GM19328 (cell line): Measurements from ENCODE around the gene ABCC6.
"Not testable (repeated sequence)": the region's sequence is repeated elsewhere in the genome, so short reads cannot be mapped to it uniquely, and the experiment has no call there.

ENCODE experiments used
- ATAC-seq: cut with Tn5 transposase; IDR thresholded peaks from one replicate; pipeline ENCODE4 v1.9.1; 2021; ENCODE audit warnings: mild to moderate bottlenecking, moderate library complexity; ENCODE audit not compliant: unreplicated experiment

Gene ABCC6

DNA sequence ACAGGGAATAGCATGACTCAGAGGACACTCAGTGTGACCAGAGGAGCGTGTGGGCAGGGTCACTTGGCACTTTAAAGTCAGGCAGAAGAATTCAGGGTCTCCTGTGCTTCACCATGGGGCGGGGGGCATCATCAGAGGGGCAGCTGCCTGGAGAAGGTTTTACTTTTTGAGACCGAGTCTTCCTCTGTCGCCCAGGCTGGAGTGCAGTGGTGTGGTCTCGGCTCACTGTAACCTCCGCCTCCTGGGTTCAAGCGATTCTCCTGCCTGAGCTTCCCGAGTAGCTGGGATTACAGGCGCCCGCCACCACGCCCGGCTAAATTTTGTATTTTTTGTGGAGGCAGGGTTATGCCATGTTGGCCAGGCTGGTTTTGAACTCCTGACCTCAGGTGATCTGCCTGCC lies 32.3 kb downstream of the ABCC6 start:
- ATAC-seq, result not testable (repeated sequence)

DNA sequence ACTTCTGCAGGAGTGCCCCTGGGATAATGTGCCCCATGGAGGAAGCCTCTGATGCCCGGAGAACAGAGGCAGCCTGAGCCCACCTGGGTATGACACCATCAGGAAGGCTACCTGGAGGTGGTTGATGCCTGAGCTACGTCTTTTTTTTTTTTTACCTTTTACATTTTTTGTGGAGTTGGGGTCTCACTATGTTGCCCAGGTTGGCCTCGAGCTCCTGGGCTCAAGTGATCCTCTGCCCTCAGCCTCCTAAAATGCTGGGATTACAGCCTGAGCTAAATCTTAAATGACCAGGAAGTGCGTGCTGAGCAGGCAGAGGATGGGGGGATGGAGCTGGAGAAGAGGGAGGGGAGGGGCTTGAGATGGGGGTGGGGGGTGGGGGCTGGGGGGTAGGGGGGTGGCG lies 32.7 kb downstream of the ABCC6 start:
- no peak for ATAC-seq

- ATAC-seq, result no peak
Observed at GRCh38 chr16:16189842-16190241, 33.5 kb downstream of the ABCC6 start.

DNA sequence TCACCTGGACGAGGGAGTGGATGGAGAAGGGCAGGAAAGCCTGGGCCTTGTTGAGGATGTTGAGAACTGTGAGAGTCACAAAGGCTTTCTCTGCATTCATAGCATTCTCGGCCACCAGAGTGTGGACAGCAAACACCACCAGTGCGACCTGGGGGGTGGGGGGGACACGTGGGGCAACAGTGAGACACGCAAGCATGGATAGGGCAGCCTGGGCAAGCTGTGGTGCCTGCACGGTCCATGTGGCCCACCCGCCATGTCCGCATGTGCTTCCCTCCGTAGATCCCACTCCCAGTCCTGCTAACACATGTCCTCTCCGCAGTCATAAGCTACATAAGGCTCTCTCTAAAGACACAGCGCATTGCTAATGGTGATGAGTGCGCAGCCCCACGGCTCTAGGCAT lies 34.5 kb downstream of the ABCC6 start:
- no peak for ATAC-seq

DNA sequence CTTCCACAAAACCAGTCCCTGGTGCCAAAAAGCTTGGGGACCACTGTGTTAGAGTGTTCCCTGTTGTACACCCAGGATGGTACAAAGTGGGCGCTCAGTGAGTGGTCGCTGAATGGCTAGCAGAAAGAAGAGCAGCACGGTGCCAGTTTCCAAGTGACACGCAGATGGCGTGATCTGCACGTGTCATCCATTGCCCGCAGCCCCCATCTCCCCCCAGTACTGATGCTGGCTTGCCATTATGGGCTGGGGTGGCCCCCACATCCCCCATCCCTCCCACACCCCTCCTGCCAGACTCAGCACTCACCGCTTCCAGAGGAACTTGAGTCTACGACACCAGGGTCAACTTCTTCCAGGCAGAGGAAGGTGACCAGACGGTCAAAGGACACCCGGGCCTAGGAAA lies 36.5 kb downstream of the ABCC6 start:
- ATAC-seq, result no peak

GRCh38 chr16:16185095-16185494 lies 38.2 kb downstream of the ABCC6 start:
- ATAC-seq, result no peak

DNA sequence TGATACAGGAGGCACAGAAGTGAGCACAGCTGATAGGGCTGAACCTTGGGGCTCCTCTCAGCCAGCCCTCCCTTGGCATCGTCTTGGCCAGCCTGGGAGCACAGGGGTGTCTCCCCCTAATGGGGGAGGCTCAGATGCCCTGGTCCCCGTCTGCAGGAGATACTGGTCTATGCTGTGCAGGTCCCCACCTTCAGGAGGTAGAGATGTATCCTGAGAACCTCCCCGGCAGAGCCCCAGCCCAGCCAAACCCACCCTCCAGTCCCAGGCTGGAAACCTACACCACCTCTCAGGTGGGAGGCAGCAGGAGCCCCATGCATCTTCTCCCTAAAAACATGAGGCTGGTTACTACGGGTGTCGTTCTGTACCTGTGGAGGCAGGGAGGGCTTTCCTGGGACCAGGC lies 38.7 kb downstream of the ABCC6 start:
- ATAC-seq, result no peak

DNA sequence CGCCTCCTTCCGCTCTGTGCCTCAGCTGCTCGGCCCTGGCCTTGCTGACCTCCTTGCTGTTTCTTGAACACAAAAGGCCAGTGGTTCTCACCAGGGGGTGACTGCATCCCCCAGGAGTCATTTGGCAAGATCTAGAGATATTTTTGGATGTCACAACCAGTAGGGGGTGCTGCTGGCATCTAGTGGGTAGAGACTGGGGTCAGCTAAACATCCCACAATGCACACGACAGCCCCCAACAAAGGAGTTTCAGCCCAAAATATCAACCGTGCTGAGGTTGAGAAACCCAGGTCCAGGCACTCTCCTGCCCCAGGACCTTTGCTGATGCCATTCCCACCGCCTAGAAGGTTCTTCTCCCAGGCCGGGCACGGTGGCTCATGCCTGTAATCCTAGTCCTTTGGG lies 39.7 kb downstream of the ABCC6 start:
- no peak for ATAC-seq

- ATAC-seq, result no peak
Observed at GRCh38 chr16:16182918-16183317, 40.4 kb downstream of the ABCC6 start.

- not testable (repeated sequence) for ATAC-seq
Observed at GRCh38 chr16:16181748-16182147, 41.5 kb downstream of the ABCC6 start.

- ATAC-seq, result no peak
Observed at GRCh38 chr16:16178455-16179162, 44.7 kb downstream of the ABCC6 start.

- ATAC-seq, result no peak
Observed at GRCh38 chr16:16176328-16176727, 47.0 kb downstream of the ABCC6 start.

DNA sequence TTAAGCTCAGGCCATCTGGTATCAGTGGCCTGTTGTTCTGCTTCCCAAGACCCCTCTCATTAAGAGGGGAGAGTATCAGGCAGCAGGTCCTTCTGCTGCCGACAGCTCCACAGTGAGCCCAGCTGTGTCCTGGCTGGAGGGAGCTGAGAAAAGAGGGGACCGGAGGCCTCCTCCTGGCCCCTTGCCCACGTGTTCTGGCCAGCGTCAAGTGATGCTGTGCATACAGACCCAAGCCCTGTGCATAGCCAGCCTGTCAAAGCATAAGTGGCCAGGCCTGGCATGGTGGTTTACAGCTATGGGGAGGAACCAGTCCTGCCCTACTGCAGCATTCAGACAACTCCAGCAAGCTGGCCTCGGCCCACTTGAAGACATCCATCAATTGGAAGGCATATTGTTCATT lies 48.0 kb downstream of the ABCC6 start:
- no peak for ATAC-seq

DNA sequence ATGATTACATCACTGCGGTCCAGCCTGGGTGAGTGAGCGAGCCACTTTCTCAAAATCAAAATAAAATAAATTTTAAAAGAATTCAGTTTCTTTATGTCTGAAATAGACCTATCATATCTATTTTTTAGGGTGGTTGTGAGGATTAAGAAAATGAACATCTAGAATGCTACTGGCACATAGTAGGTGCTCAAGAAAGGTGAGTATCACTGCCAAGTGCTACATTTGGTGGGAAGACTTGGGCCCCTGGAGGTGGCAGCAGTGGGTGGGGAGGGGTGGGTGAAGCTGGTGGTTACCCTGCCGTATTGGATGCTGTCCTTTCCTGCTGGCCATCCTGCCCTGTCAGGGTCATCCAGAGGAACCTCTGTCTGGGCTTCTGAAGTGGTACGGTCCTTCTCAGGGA lies 50.3 kb downstream of the ABCC6 start:
- no peak for ATAC-seq

- no peak for ATAC-seq
Observed at GRCh38 chr16:16171332-16171919, 51.9 kb downstream of the ABCC6 start.

- no peak for ATAC-seq
Observed at GRCh38 chr16:16169615-16170014, 53.7 kb downstream of the ABCC6 start.

DNA sequence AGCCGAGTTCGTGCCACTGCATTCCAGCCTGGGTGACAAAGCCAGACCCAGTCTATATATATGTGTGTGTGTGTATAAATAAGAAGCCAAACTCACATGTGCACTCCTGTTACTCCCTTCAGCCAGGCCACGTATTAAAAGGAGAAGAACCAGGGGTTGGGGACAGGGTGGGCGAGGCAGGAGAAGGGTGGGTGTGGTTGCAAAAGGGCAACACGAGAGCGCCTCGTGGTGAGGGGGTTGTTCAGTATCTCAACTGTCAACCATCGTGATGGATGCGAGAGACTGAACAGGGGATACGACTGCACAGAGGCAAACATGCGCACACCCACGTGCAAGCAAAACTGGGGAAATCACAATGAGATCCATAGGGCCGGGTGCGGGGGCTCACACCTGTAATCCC lies 54.9 kb downstream of the ABCC6 start:
- no peak for ATAC-seq

DNA sequence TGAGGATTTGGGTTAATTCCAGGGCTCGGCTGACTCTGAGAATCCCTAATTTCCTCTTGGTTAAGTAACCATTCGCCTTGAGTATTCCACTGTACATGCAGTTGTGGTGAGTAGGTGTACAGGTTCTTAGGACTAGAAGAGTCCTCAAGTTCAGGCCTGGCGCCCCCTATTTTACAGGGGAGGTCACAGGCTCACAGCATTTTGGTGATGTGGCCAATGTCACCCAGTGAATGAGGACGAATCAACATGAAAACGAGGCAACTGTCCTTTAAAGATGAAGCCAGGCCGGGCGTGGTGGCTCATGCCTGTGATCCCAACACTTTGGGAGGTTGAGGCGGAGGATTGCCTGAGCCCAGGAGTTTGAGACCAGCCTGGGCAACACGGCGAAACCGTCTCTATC lies 55.4 kb downstream of the ABCC6 start:
- no peak for ATAC-seq

- ATAC-seq, result no peak
Observed at GRCh38 chr16:16166949-16167348, 56.3 kb downstream of the ABCC6 start.

- no peak for ATAC-seq
Observed at GRCh38 chr16:16166085-16166484, 57.2 kb downstream of the ABCC6 start.

- ATAC-seq, result no peak
Observed at GRCh38 chr16:16164243-16164642, 59.1 kb downstream of the ABCC6 start.

DNA sequence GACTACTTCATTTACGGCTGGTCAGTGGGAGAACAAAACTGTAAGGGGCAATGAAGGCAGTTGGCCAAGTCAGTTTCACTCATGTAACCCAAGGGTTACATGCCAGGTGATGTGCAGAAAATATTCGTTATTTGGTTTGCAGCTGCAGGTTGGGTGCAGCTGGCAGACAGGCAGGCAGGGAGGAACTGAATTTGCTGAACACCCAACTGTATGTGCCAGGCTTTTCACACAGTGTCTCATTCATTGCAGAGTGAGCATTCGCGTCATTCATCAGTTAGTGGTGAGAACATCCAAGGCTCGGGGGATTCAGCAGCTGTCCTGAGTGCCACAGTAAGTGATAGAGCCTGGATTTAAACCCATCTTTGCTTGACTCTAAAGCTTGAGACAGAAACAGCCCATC lies 59.7 kb downstream of the ABCC6 start:
- ATAC-seq, result no peak

GRCh38 chr16:16163109-16163508 lies 60.2 kb downstream of the ABCC6 start:
- ATAC-seq, result no peak
